GM12875 (cell line): Measurements from ENCODE around the gene CPA1.

Experiments
- H3K4me3 ChIP-seq: one replicate; pipeline ENCODE4 v1.5.1; 2011; ENCODE audit warnings: low read depth, low read length, control low read depth
- TF ChIP-seq, protein P1 (sequence below): IDR thresholded peaks from 2 replicates; pipeline ENCODE4 v1.5.1; 2011; ENCODE audit warnings: low read depth, mild to moderate bottlenecking, control low read depth, inconsistent platforms, low read length, moderate library complexity, borderline replicate concordance; ENCODE audit not compliant: insufficient read depth

CPA1 gene

DNA sequence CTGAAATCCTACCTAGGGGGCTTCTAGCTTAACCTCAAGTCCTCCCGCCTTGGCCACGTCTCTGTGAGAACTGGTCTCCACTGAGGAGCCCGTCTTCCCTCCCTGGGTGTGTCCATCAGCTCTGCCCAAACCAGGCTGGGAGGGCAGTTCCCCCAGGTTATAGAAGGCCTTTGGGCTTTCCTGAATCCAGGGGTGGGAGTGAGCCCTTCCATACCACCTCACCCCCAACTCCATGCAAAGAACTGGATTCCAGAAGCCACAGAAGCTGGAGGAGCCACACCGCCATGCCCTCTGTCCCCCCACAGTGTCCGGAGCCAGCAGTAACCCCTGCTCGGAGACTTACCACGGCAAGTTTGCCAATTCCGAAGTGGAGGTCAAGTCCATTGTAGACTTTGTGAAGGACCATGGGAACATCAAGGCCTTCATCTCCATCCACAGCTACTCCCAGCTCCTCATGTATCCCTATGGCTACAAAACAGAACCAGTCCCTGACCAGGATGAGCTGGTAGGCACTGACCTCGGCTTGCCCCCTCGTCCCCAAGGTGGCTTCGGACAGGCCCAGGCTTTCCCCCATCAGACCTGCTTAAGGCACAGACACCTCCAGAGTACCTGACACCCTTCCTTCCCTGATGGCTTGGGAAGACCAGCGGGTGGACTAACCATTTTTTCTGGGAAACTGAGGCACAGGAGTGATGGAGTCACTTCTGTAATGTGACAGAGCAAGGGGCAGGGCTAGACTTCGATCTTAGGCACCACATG lies 4.7 kb downstream of the CPA1 start:
- no peak overlapping the region for H3K4me3 ChIP-seq
- TF ChIP-seq, protein P1, sequence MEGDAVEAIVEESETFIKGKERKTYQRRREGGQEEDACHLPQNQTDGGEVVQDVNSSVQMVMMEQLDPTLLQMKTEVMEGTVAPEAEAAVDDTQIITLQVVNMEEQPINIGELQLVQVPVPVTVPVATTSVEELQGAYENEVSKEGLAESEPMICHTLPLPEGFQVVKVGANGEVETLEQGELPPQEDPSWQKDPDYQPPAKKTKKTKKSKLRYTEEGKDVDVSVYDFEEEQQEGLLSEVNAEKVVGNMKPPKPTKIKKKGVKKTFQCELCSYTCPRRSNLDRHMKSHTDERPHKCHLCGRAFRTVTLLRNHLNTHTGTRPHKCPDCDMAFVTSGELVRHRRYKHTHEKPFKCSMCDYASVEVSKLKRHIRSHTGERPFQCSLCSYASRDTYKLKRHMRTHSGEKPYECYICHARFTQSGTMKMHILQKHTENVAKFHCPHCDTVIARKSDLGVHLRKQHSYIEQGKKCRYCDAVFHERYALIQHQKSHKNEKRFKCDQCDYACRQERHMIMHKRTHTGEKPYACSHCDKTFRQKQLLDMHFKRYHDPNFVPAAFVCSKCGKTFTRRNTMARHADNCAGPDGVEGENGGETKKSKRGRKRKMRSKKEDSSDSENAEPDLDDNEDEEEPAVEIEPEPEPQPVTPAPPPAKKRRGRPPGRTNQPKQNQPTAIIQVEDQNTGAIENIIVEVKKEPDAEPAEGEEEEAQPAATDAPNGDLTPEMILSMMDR: no peak

DNA sequence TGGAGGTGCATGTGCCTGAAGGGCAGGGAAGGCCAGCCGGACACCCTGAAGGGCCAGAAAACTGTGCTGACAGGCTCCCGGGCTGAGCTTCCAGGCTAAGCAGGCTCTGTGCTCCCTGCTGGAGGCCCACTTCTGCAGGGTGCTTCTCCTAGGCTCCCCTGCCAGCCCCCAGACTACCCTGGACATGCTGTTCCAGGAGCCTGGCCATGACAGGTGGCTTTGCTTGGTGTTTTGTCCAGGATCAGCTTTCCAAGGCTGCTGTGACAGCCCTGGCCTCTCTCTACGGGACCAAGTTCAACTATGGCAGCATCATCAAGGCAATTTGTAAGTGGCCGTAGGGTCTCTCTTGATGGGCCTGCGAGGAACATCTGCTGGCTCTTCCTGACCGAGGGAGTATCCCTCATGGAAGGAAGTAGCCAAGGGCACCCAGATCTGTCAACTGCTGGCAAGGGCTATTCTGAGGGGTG lies 5.3 kb downstream of the CPA1 start:
- TF ChIP-seq, protein P1: no peak
- H3K4me3 ChIP-seq: no peak overlapping the region

DNA sequence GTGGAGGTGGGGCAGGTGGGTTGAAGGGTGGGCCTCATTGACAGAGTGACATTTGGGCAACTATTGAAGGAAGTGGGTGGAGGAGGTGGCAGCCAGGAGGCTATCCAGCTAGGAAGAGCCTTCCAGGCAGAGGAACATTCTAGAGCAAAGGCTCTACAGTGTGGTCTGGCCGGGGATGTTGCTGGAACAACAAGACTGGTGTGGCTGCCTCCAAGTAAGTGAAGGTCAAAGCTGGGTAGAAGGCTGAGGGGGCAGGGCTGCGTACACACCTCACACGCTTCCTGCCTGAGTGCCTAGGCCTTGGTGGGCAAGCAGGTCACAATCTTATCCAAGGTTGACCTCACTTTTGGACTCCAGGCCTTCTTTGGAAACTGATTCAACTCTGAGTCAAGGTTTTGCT lies 6.6 kb downstream of the CPA1 start:
- TF ChIP-seq, protein P1: no peak
- no peak overlapping the region for H3K4me3 ChIP-seq

DNA sequence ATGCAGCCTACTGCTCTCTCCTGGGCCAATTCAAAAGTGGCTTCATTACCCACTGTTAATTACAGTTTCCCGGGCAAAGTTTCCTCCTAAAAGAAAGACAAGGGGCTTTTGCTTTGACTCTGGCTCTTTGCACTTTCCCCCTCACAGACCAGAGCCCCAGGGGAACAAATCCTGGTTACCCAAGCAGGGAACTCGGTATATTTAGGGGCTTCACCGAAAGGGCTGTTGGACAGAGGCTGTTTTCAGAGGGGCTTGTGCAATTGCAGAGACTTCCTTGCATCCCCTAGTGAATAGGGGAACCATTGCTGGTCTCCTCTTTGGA lies 7.0 kb downstream of the CPA1 start:
- no peak overlapping the region for H3K4me3 ChIP-seq
- TF ChIP-seq, protein P1: no peak

DNA sequence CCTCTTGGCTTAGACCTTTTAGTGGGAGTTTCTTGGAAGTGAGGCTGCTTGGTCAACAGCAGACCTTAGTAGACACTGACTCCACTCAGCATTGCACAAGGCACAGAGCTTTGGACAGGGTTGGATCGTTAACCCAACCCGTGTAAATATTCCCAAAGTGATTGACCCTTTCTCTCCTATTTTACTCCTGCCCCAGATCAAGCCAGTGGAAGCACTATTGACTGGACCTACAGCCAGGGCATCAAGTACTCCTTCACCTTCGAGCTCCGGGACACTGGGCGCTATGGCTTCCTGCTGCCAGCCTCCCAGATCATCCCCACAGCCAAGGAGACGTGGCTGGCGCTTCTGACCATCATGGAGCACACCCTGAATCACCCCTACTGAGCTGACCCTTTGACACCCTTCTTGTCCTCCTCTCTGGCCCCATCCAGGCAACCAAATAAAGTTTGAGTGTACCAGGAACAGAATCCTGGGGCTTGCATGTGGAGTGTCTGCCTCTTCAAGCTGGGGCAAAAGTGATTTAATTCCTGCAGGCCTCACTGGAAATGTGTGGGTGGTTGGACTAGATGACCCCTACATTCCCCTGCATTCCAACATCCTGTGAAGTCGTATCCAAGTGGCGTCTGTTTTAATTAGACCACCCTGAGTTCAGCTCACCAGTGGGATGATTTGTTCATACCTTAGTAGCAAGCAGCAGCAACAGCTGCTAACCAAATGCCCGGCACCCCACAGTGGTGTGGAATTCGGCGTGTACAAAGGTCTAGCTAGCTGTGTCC lies 7.5 kb downstream of the CPA1 start:
- no peak overlapping the region for H3K4me3 ChIP-seq
- TF ChIP-seq, protein P1: no peak

DNA sequence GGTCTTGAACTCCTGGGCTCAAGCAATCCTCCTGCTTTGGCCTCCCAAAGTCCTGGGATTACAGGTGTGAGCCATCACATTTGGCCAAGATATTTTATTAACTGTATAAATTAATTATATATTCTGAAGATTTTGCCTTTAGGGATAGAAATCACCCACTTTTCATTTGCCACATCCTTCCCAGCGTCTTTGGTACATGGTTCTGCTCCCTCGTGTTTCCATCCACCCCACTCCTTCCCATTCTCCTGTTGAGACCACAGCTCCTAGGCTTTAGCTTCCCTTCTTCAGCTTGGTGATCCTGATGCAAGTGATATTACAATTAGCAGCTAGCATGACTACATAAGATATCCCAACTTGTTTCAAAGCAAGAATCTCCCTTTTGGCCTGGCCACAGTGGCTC lies 8.4 kb downstream of the CPA1 start:
- H3K4me3 ChIP-seq: no peak overlapping the region
- TF ChIP-seq, protein P1: no peak

DNA sequence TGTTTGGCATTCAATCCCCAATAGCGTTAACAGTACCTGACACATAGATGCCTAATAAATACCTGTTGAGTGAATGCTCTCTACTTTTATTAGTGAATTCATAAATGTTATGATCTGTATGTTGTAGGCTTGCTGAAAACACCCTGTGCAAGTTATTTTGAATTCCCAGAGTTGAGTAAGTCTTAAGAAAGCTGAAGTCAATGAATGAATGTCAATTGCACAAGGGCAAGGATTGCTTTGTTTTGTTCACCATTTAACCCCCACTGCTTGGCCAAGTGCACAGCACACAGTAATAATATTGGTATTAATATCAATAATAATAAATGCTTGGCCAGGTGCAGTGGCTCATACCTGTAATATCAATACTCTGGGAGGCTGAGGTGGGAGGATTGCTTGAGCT lies 10.2 kb downstream of the CPA1 start:
- no peak overlapping the region for H3K4me3 ChIP-seq
- TF ChIP-seq, protein P1: no peak
